ENCODE measurements around the gene GRID1.

GRCh38 chr10:86289577-86289868 is 77.1 kb downstream of the GRID1 start:
- TF ChIP-seq EZH2 (IDR thresholded peaks at IDR 0.05; ENCODE audit: insufficient read depth, poor library complexity, severe bottlenecking) = no peak
- no peak for TF ChIP-seq EZH2phosphoT487 (IDR thresholded peaks at IDR 0.05; ENCODE audit: insufficient read depth, low read depth)
